Keratinocyte (primary cell): ENCODE data around the gene SCD. TPM values are rescaled to one million over a fixed set of nuclear protein-coding genes. Genes with fewer than 3 reads are reported as not detected.

ENCODE experiments used
- DNase-seq: peaks from one replicate; pipeline ENCODE4 v3.0.0-alpha.2; 2011; ENCODE audit warnings: low read depth, missing footprints, low spot score
- FAIRE-seq: peaks from 2 replicates; lab custom pipeline; 2011; peaks lifted over from hg19 to GRCh38; lab: Jason Lieb, UNC
- H2AFZ ChIP-seq: 2 replicates; pipeline ENCODE4 v1.6.0; 2012; ENCODE audit warnings: low read length, control low read depth, inconsistent platforms; ENCODE audit not compliant: control insufficient read depth
- H3K27ac ChIP-seq: 2 replicates; pipeline ENCODE4 v1.5.1; 2011; ENCODE audit warnings: low read length; ENCODE audit not compliant: control insufficient read depth, insufficient read depth
- H3K27me3 ChIP-seq: 3 replicates; pipeline ENCODE4 v1.6.0; 2011; ENCODE audit warnings: low read length; ENCODE audit not compliant: control insufficient read depth, insufficient read depth; ENCODE audit errors: extremely low read depth
- H3K36me3 ChIP-seq, 2 experiments: 2 replicates in 1 of 2; 3 replicates in 1 of 2; pipeline ENCODE4 v1.5.1; 2011; ENCODE audit warnings: low read length in 2 of 2, mild to moderate bottlenecking in 1 of 2; ENCODE audit not compliant: control insufficient read depth in 2 of 2, insufficient read depth in 2 of 2; ENCODE audit errors: extremely low read depth in 1 of 2
- H3K4me1 ChIP-seq: 3 replicates; pipeline ENCODE4 v1.5.1; 2011; ENCODE audit warnings: low read length; ENCODE audit not compliant: control insufficient read depth, insufficient read depth; ENCODE audit errors: extremely low read depth
- H3K4me2 ChIP-seq: 3 replicates; pipeline ENCODE4 v1.6.0; 2011; ENCODE audit warnings: low read depth, low read length; ENCODE audit not compliant: control insufficient read depth, insufficient read depth; ENCODE audit errors: extremely low read depth
- H3K4me3 ChIP-seq, 3 experiments: fragments of 200-600 bp in 1 of 3; sonication (generic) in 1 of 3; 2 replicates in 2 of 3; 3 replicates in 1 of 3; pipeline ENCODE4 v1.5.1; 2011 to 2016; ENCODE audit warnings: low read length in 3 of 3, mild to moderate bottlenecking in 3 of 3, control low read depth in 2 of 3, inconsistent platforms in 1 of 3, low read depth in 1 of 3, mixed read lengths in 1 of 3, mixed run types in 1 of 3, moderate library complexity in 1 of 3; ENCODE audit not compliant: control insufficient read depth in 2 of 3, insufficient read depth in 2 of 3; ENCODE audit errors: extremely low read depth in 1 of 3
- H3K79me2 ChIP-seq: 2 replicates; pipeline ENCODE4 v1.6.0; 2012; ENCODE audit warnings: low read length; ENCODE audit not compliant: control insufficient read depth, insufficient read depth
- H3K9ac ChIP-seq: 3 replicates; pipeline ENCODE4 v1.6.0; 2011; ENCODE audit warnings: low read length; ENCODE audit not compliant: control insufficient read depth, insufficient read depth; ENCODE audit errors: extremely low read depth
- H3K9me1 ChIP-seq: 3 replicates; pipeline ENCODE4 v1.6.0; 2011; ENCODE audit warnings: low read length; ENCODE audit not compliant: control insufficient read depth, insufficient read depth; ENCODE audit errors: extremely low read depth
- H3K9me3 ChIP-seq: 2 replicates; pipeline ENCODE4 v1.5.1; 2012; ENCODE audit warnings: low read depth, low read length; ENCODE audit not compliant: control insufficient read depth
- H4K20me1 ChIP-seq: 3 replicates; pipeline ENCODE4 v1.6.0; 2011; ENCODE audit warnings: low read length; ENCODE audit not compliant: control insufficient read depth, insufficient read depth; ENCODE audit errors: extremely low read depth
- CTCF ChIP-seq, 3 experiments: IDR thresholded peaks in 1 of 3; conservative IDR thresholded peaks in 1 of 3; optimal IDR thresholded peaks in 1 of 3; 2 replicates in 2 of 3; 3 replicates in 1 of 3; pipeline versions ENCODE3 to v1.5.1; 2011; ENCODE audit warnings: low read length in 3 of 3, mild to moderate bottlenecking in 3 of 3, moderate library complexity in 2 of 3, control low read depth in 1 of 3, inconsistent platforms in 1 of 3; ENCODE audit not compliant: insufficient read depth in 2 of 3; ENCODE audit errors: extremely low read depth in 1 of 3
- EZH2 ChIP-seq: IDR thresholded peaks from one replicate; pipeline ENCODE4 v1.6.1; 2012; ENCODE audit warnings: inconsistent platforms, mild to moderate bottlenecking, low read length, moderate library complexity
- dilution Hi-C: fragments of 300-500 bp; cut with MboI; formaldehyde crosslinking; loops from one replicate; pipeline ENCODE4 v1.7.0; 2020; ENCODE audit warnings: low sequenced_read_pairs; ENCODE audit not compliant: extremely low pct_ligation_motif_present
- polyA plus RNA-seq, 5 experiments: library from polyadenylated mRNA; depleted of rRNA in 3 of 5; stranded (reverse) in 3 of 5; stranded (forward) in 1 of 5; unstranded in 1 of 5; fragments of >200 nt; gene quantifications; 1 replicate in 1 of 5; 2 replicates in 3 of 5; 3 replicates in 1 of 5; pipeline versions ENCODE4 v1.2.1 to v1.2.3, GENCODE V29; 2011 to 2012; ENCODE audit warnings: missing spikeins in 2 of 5, low read depth in 1 of 5, low replicate concordance in 1 of 5

SCD gene
- polyA plus RNA-seq, 1 donor (not counting 4 experiments of a cell fraction or from before 2014, with no cell fraction given) = 1,275 TPM

- Histone ChIP-seq H3K79me2 (no peaks in the 10 kb centered on the region), H4K20me1 (no peaks in the 10 kb centered on the region), H3K4me2 (no peak overlapping the region), H2AFZ (no peak overlapping the region), H3K9me1 (no peaks in the 10 kb centered on the region), H3K27me3 (no peaks in the 10 kb centered on the region), H3K27ac (no peak overlapping the region), H3K36me3 (no peaks in the 10 kb centered on the region), H3K4me3 (no peak overlapping the region), H3K4me1 (no peaks in the 10 kb centered on the region), H3K9me3 (no peaks in the 10 kb centered on the region), H3K9ac (no peak overlapping the region)
- FAIRE-seq (no peak), DNase-seq (no peak)
- TF ChIP-seq EZH2 (no peak), CTCF (optimal IDR thresholded peaks at IDR 0.05 in 1 of 3, IDR thresholded peaks at IDR 0.05 in 1 of 3, conservative IDR thresholded peaks at IDR 0.05 in 1 of 3; ENCODE audit: extremely low read depth in 1 of 3, insufficient read depth in 2 of 3, low read length in 3 of 3) (no peak)
- dilution Hi-C loops = no loop called here
Observed at GRCh38 chr10:100395626-100396025, 48.6 kb downstream of the SCD start.

- Histone ChIP-seq H3K9ac (no peak overlapping the region), H3K9me3 (no peaks in the 10 kb centered on the region), H3K4me3 (no peak overlapping the region), H3K36me3 (no peaks in the 10 kb centered on the region), H2AFZ (no peak overlapping the region), H3K4me1 (no peaks in the 10 kb centered on the region), H3K27me3 (no peaks in the 10 kb centered on the region), H3K79me2 (no peaks in the 10 kb centered on the region), H3K4me2 (no peak overlapping the region), H3K27ac (no peak overlapping the region), H4K20me1 (no peaks in the 10 kb centered on the region), H3K9me1 (no peaks in the 10 kb centered on the region)
- dilution Hi-C loops = no loop called here
- no peak for FAIRE-seq
- no peak for TF ChIP-seq EZH2
- no peak for TF ChIP-seq CTCF (optimal IDR thresholded peaks at IDR 0.05 in 1 of 3, IDR thresholded peaks at IDR 0.05 in 1 of 3, conservative IDR thresholded peaks at IDR 0.05 in 1 of 3; ENCODE audit: extremely low read depth in 1 of 3, insufficient read depth in 2 of 3, low read length in 3 of 3)
- no peak for DNase-seq
Observed at GRCh38 chr10:100396605-100397004, 49.6 kb downstream of the SCD start.
